CD4-positive, alpha-beta memory T cell (primary cell): ENCODE data around the gene GALC. TPM values are rescaled to one million over a fixed set of nuclear protein-coding genes. Genes with fewer than 3 reads are reported as not detected.

ENCODE experiments used
- CTCF ChIA-PET: fragments of 350-600 bp; sonication (Branson Sonifier 250); formaldehyde crosslinking; loops from one replicate; lab custom pipeline; 2021; ENCODE audit warnings: inconsistent platforms; ENCODE audit not compliant: partially characterized antibody; lab: Charles Lee
- POLR2A ChIA-PET: fragments of 350-600 bp; sonication (Branson Sonifier 250); formaldehyde crosslinking; loops from one replicate; lab custom pipeline; 2021; ENCODE audit not compliant: partially characterized antibody; lab: Charles Lee
- DNase-seq, 5 donors: peaks; one replicate each; pipeline versions ENCODE4 v3.0.0 to v3.0.0-alpha.2; 2020 to 2022; ENCODE audit warnings: mixed read lengths in 1 of 5
- H3K27ac ChIP-seq: one replicate; pipeline ENCODE4 v1.7.0; 2013; ENCODE audit warnings: low read depth, low read length
- H3K27me3 ChIP-seq: 2 replicates; pipeline ENCODE4 v1.7.0; 2013; ENCODE audit warnings: mild to moderate bottlenecking, low read length, moderate library complexity; ENCODE audit not compliant: insufficient read depth
- H3K36me3 ChIP-seq: 2 replicates; pipeline ENCODE4 v1.7.0; 2013; ENCODE audit warnings: mild to moderate bottlenecking, low read length, moderate library complexity; ENCODE audit not compliant: insufficient read depth
- H3K4me1 ChIP-seq: 2 replicates; pipeline ENCODE4 v1.7.0; 2013; ENCODE audit warnings: mild to moderate bottlenecking, low read length, moderate library complexity; ENCODE audit not compliant: insufficient read depth
- H3K4me3 ChIP-seq, 2 donors: one replicate each; pipeline ENCODE4 v1.7.0; 2013; ENCODE audit warnings: low read length in 2 of 2, mild to moderate bottlenecking in 1 of 2
- H3K9me3 ChIP-seq, 2 donors: one replicate each; pipeline ENCODE4 v1.7.0; 2013; ENCODE audit warnings: low read length in 2 of 2, control low read depth in 1 of 2; ENCODE audit not compliant: control insufficient read depth in 1 of 2
- H3K27ac Mint-ChIP-seq, 7 donors: one replicate each; pipeline ENCODE4 v1.8.0; 2020 to 2021; ENCODE audit warnings: mixed read lengths in 7 of 7, mild to moderate bottlenecking in 6 of 7, inconsistent platforms in 3 of 7, moderate library complexity in 3 of 7
- H3K27me3 Mint-ChIP-seq, 2 donors: one replicate each; pipeline ENCODE4 v1.8.0; 2020 to 2021; ENCODE audit warnings: mixed read lengths in 2 of 2
- H3K36me3 Mint-ChIP-seq, 2 donors: one replicate each; pipeline ENCODE4 v1.8.0; 2020 to 2021; ENCODE audit warnings: mixed read lengths in 2 of 2, inconsistent platforms in 1 of 2, mild to moderate bottlenecking in 1 of 2
- H3K4me1 Mint-ChIP-seq, 4 donors: one replicate each; pipeline ENCODE4 v1.8.0; 2020 to 2021; ENCODE audit warnings: mixed read lengths in 4 of 4, mild to moderate bottlenecking in 1 of 4
- H3K4me3 Mint-ChIP-seq, 8 donors: one replicate each; pipeline ENCODE4 v1.8.0; 2020 to 2021; ENCODE audit warnings: mixed read lengths in 8 of 8, mild to moderate bottlenecking in 7 of 8, moderate library complexity in 6 of 8, inconsistent platforms in 3 of 8
- H3K9me3 Mint-ChIP-seq, 8 donors: one replicate each; pipeline ENCODE4 v1.8.0; 2020 to 2021; ENCODE audit warnings: mixed read lengths in 8 of 8, mild to moderate bottlenecking in 5 of 8, inconsistent platforms in 3 of 8, moderate library complexity in 1 of 8
- intact Hi-C: fragments of 100-400 bp; cut with micrococcal nuclease; formaldehyde crosslinking; loops from one replicate; pipeline ENCODE4 v1.15.1; 2023
- polyA plus RNA-seq, 2 donors: library from polyadenylated mRNA; unstranded; fragments of 300-500 nt; fragmentation: Illumina TruSeq; gene quantifications; one replicate each; pipeline ENCODE4 v1.2.3, GENCODE V29; 2021
- total RNA-seq, 2 experiments: library from RNA; stranded (reverse); gene quantifications; one replicate each; pipeline ENCODE4 v1.2.3, GENCODE V29; 2021

The GALC gene
- total and polyA plus RNA-seq, 4 experiments from 2014 or later = 23.4 to 28.7 (median 27.3) TPM

GRCh38 chr14:88004506-88005036, 11.6 kb upstream of the GALC start:
- H3K4me1 ChIP-seq = peaks cover 40% of the 10 kb centered on the region
- CTCF ChIA-PET = interaction anchor here (1.0 to 3.7 kb wide), 7 partner anchors 10 to 164 kb away, joined by 3 to 15 read pairs (median 6); partner anchors contain the start of gene GALC

DNA sequence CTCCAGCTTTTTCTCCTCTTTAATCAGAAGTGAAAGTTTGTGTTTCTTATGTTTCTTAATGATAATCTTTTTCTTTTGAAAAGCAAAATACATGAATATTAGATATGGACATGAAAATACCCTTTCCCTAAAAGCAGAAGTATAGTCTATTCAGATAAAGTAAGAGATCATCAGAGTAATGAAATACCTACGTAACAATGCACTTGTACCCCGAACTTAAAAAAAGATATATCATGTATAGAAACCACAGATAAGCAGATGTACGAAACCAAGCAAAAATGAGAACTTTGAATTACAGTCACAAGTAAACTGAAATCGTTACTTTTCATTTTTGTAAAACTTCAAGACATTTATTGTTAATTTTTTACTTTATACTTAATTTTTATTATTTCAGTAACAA, 10.4 kb upstream of the GALC start:
- ChIA-PET POLR2A (interaction anchor here (1.9 to 6.8 kb wide), 2 partner anchors 11 to 51 kb away, joined by 5 to 207 read pairs; partner anchors contain the start of gene GALC), CTCF (interaction anchor here (1.4 kb wide), 1 partner anchor 59 kb away, joined by 4 read pairs; no protein-coding TSS in a partner anchor)
- Mint-ChIP-seq H3K27ac (peak overlapping the region in 1 of 7 donors; percentile 28), H3K9me3 (no peaks in the 10 kb centered on the region), H3K4me1 (peaks cover 21 to 47% (median 32%) of the 10 kb centered on the region in 4 donors), H3K27me3 (no peaks in the 10 kb centered on the region), H3K4me3 (no peak overlapping the region), H3K36me3 (peaks cover 4 to 14% of the 10 kb centered on the region in 2 donors)
- intact Hi-C loops = no loop called here
- no peaks in the 10 kb centered on the region for H3K27me3 ChIP-seq
- H3K4me1 ChIP-seq = peaks cover 28% of the 10 kb centered on the region
- no peak overlapping the region for H3K27ac ChIP-seq
- no peak overlapping the region for H3K4me3 ChIP-seq
- H3K36me3 ChIP-seq = no peaks in the 10 kb centered on the region
- H3K9me3 ChIP-seq = no peaks in the 10 kb centered on the region
- DNase-seq = no peak

More at GRCh38 chr14:88004506-88005036, 11.6 kb upstream of the GALC start:
- Histone ChIP-seq H3K36me3 (no peaks in the 10 kb centered on the region), H3K4me3 (no peak overlapping the region), H3K27me3 (no peaks in the 10 kb centered on the region), H3K27ac (peak overlapping the region; percentile 12), H3K9me3 (no peaks in the 10 kb centered on the region)
- no peaks in the 10 kb centered on the region for H3K9me3 Mint-ChIP-seq
- H3K27me3 Mint-ChIP-seq = no peaks in the 10 kb centered on the region
- intact Hi-C loops = loop anchor here (2.0 to 5.0 kb wide), 2 partner anchors 60 to 553 kb away; partner anchors contain the start of gene PTPN21
- H3K36me3 Mint-ChIP-seq = peaks cover 9 to 24% of the 10 kb centered on the region in 2 donors
- POLR2A ChIA-PET = interaction anchor here (0.6 to 6.8 kb wide), 10 partner anchors 12 to 164 kb away, joined by 3 to 207 read pairs (median 6); partner anchors contain the start of gene GALC
- H3K4me1 Mint-ChIP-seq = peaks cover 30 to 59% (median 39%) of the 10 kb centered on the region in 4 donors
- DNase-seq = peak in 1 of 5 donors; percentile 19
- peak overlapping the region; percentile 87 to 99 (median 94) for H3K27ac Mint-ChIP-seq
- peak overlapping the region; percentile 83 to 97 (median 88) for H3K4me3 Mint-ChIP-seq

GRCh38 chr14:88002421-88003075, 9.6 kb upstream of the GALC start:
- Histone ChIP-seq H3K9me3 (no peaks in the 10 kb centered on the region), H3K27ac (no peak overlapping the region), H3K27me3 (no peaks in the 10 kb centered on the region), H3K36me3 (no peaks in the 10 kb centered on the region), H3K4me3 (no peak overlapping the region), H3K4me1 (peaks cover 20% of the 10 kb centered on the region)
- H3K27ac Mint-ChIP-seq = peak overlapping the region in 2 of 7 donors; percentile 23 to 28
- no peak for DNase-seq
- H3K4me1 Mint-ChIP-seq = peaks cover 14 to 39% (median 24%) of the 10 kb centered on the region in 4 donors
- H3K9me3 Mint-ChIP-seq = no peaks in the 10 kb centered on the region
- H3K4me3 Mint-ChIP-seq = peak overlapping the region in 1 of 8 donors; percentile 8
- intact Hi-C loops = no loop called here
- ChIA-PET POLR2A (interaction anchor here (1.9 to 6.8 kb wide), 2 partner anchors 10 to 50 kb away, joined by 5 to 207 read pairs; partner anchors contain the start of gene GALC), CTCF (interaction anchor here (1.2 to 1.4 kb wide), 2 partner anchors 9 to 58 kb away, joined by 4 read pairs; partner anchors contain the start of gene GALC)
- H3K27me3 Mint-ChIP-seq = no peaks in the 10 kb centered on the region
- peaks cover 0 to 9% of the 10 kb centered on the region in 2 donors for H3K36me3 Mint-ChIP-seq

DNA sequence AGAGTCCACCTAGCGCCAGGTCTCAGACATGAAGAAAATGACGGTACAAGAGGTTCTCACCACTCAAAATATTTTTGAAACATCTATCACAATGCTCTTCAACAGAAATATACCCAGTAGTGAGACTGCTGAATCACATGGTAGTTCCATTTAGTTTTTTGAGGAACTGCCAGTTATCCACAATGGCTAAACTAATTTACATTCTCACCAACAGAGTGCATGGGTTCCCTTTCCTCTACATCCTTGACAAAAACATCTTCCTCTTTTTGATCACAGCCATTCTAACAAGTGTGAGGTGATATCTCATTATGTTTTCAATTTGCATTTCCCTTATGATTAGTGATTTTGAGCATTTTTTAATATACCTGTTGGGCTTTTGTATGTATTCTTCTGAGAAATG, 6.3 kb upstream of the GALC start:
- Mint-ChIP-seq H3K27me3 (no peaks in the 10 kb centered on the region), H3K4me1 (peaks cover 13 to 38% (median 27%) of the 10 kb centered on the region in 4 donors), H3K36me3 (no peaks in the 10 kb centered on the region), H3K4me3 (no peak overlapping the region), H3K9me3 (no peaks in the 10 kb centered on the region), H3K27ac (peak overlapping the region in 1 of 7 donors; percentile 33)
- no peaks in the 10 kb centered on the region for H3K27me3 ChIP-seq
- intact Hi-C loops = no loop called here
- ChIA-PET CTCF (no interaction called here), POLR2A (no interaction called here)
- H3K9me3 ChIP-seq = no peaks in the 10 kb centered on the region
- no peak overlapping the region for H3K4me3 ChIP-seq
- no peak overlapping the region for H3K27ac ChIP-seq
- no peak for DNase-seq
- no peaks in the 10 kb centered on the region for H3K36me3 ChIP-seq
- peaks cover 31% of the 10 kb centered on the region for H3K4me1 ChIP-seq

DNA sequence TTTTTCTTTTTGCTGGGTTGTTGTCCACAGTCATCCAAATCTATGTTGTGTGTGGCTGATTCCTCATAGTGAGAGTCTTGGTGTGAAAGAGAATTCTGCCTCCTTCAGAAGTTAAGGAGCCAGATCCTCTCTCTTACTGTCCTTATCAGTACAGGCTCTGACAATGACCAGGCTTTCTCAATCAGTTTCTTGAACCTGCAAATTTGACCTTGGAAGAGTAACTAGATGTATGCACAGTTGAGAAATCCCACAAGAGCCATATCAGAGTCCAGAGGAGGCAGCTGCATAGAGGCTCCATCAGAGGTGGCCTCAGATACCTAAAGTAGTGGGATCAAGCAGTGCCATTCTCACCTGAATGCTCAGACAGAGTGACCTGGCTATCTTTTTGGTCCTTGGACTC, 5.5 kb upstream of the GALC start:
- CTCF ChIA-PET = no interaction called here
- Histone ChIP-seq H3K9me3 (no peaks in the 10 kb centered on the region), H3K36me3 (no peaks in the 10 kb centered on the region), H3K27me3 (no peaks in the 10 kb centered on the region), H3K4me1 (peaks cover 38% of the 10 kb centered on the region), H3K4me3 (no peak overlapping the region), H3K27ac (no peak overlapping the region)
- no peaks in the 10 kb centered on the region for H3K36me3 Mint-ChIP-seq
- peak overlapping the region in 1 of 7 donors; percentile 29 for H3K27ac Mint-ChIP-seq
- intact Hi-C loops = no loop called here
- POLR2A ChIA-PET = no interaction called here
- DNase-seq = no peak
- no peak overlapping the region for H3K4me3 Mint-ChIP-seq
- no peaks in the 10 kb centered on the region for H3K27me3 Mint-ChIP-seq
- H3K4me1 Mint-ChIP-seq = peaks cover 17 to 45% (median 33%) of the 10 kb centered on the region in 4 donors
- no peaks in the 10 kb centered on the region for H3K9me3 Mint-ChIP-seq

DNA sequence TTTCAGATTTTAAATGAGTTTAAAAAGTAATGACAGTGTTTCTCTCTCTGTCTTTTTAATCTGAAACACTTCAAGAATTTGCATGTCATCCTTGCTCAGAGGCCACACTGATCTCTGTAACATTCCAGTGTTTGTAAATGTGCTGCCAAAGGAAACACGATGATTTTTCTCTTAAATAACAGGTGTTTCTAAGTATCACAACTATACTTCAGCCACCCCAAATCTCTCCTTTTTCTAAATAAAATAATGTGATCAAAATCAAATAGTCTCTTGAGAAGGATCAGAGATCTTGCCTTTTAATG, 3.3 kb upstream of the GALC start:
- Mint-ChIP-seq H3K27ac (peak overlapping the region in 6 of 7 donors; percentile 3 to 100 (median 98)), H3K36me3 (peaks cover 0 to 7% of the 10 kb centered on the region in 2 donors), H3K4me1 (peaks cover 29 to 56% (median 42%) of the 10 kb centered on the region in 4 donors), H3K9me3 (peaks cover 0 to 2% (median 0%) of the 10 kb centered on the region in 8 donors), H3K4me3 (peak overlapping the region in 1 of 8 donors; percentile 20), H3K27me3 (no peaks in the 10 kb centered on the region)
- Histone ChIP-seq H3K4me1 (peaks cover 46% of the 10 kb centered on the region), H3K27ac (peak overlapping the region; percentile 93), H3K27me3 (no peaks in the 10 kb centered on the region), H3K4me3 (no peak overlapping the region), H3K9me3 (no peaks in the 10 kb centered on the region), H3K36me3 (no peaks in the 10 kb centered on the region)
- ChIA-PET CTCF (interaction anchor here (1.1 to 5.0 kb wide), 3 partner anchors 13 to 132 kb away, joined by 3 to 33 read pairs (median 5); no protein-coding TSS in a partner anchor), POLR2A (no interaction called here)
- DNase-seq = no peak
- intact Hi-C loops = no loop called here
